IMR-90 (cell line): ENCODE measurements around the gene WNT7A. TPM values are rescaled to one million over a fixed set of nuclear protein-coding genes. Genes with fewer than 3 reads are reported as not detected.

ENCODE experiments used
- ATAC-seq: fragments of 200-7000 bp; cut with Tn5 transposase; 2 replicates; pipeline ENCODE4 v1.9.1; 2020; ENCODE audit warnings: low read depth, mild to moderate bottlenecking, moderate library complexity
- BruUV-seq: library from RNA; stranded (reverse); fragments of 400-500 nt; replicated peaks from 2 replicates; lab custom pipeline; 2021; lab: Mats Ljungman, UMichigan
- CTCF ChIA-PET: fragments of 300-600 bp; formaldehyde crosslinking; extraction: SDS; loops from one replicate; lab custom pipeline; 2021; ENCODE audit warnings: antibody characterized with exemption; lab: Yijun Ruan, JAX
- POLR2A ChIA-PET: fragments of 300-600 bp; sonication (Branson Sonifier 250); formaldehyde crosslinking; loops from one replicate; lab custom pipeline; 2022; ENCODE audit warnings: antibody characterized with exemption; ENCODE audit not compliant: unreplicated experiment; lab: Charles Lee
- DNase-seq: peaks from one replicate; pipeline ENCODE4 v3.0.0; 2013
- H2AFZ ChIP-seq: replicated peaks from 2 replicates; pipeline ENCODE3; 2013; ENCODE audit warnings: low read length, mild to moderate bottlenecking; ENCODE audit not compliant: poor library complexity
- H2AK5ac ChIP-seq: 2 replicates; pipeline ENCODE4 v1.6.1; 2013; ENCODE audit warnings: low read depth, low read length, inconsistent platforms
- H2AK9ac ChIP-seq: replicated peaks from 2 replicates; pipeline ENCODE3; 2013; ENCODE audit warnings: mild to moderate bottlenecking, low read depth, low read length, moderate library complexity; ENCODE audit not compliant: poor library complexity
- H2BK120ac ChIP-seq: 2 replicates; pipeline ENCODE4 v1.6.1; 2013; ENCODE audit warnings: low read depth, low read length, inconsistent platforms
- H2BK15ac ChIP-seq: 3 replicates; pipeline ENCODE4 v1.6.1; 2013; ENCODE audit warnings: low read depth, low read length, inconsistent platforms
- H2BK20ac ChIP-seq: 2 replicates; pipeline ENCODE4 v1.6.1; 2013; ENCODE audit warnings: low read depth, mild to moderate bottlenecking, inconsistent platforms, low read length, moderate library complexity
- H2BK5ac ChIP-seq: 2 replicates; pipeline ENCODE4 v1.6.1; 2013; ENCODE audit warnings: mild to moderate bottlenecking, low read depth, low read length, inconsistent platforms; ENCODE audit not compliant: poor library complexity, severe bottlenecking
- H3K14ac ChIP-seq: replicated peaks from 2 replicates; pipeline ENCODE4 v1.6.1; 2013; ENCODE audit warnings: low read depth, low read length, inconsistent platforms
- H3K18ac ChIP-seq: 2 replicates; pipeline ENCODE4 v1.6.1; 2013; ENCODE audit warnings: low read depth, low read length, control low read depth
- H3K23ac ChIP-seq: 2 replicates; pipeline ENCODE4 v1.6.1; 2013; ENCODE audit warnings: low read depth, low read length, inconsistent platforms
- H3K27ac ChIP-seq: 2 replicates; pipeline ENCODE4 v1.5.1; 2013; ENCODE audit warnings: mild to moderate bottlenecking, control low read depth, low read length; ENCODE audit not compliant: insufficient read depth
- H3K27me3 ChIP-seq: 2 replicates; pipeline ENCODE4 v1.6.1; 2013; ENCODE audit warnings: low read length; ENCODE audit not compliant: control insufficient read depth, insufficient read depth
- H3K36me3 ChIP-seq: 2 replicates; pipeline ENCODE4 v1.6.1; 2013; ENCODE audit warnings: low read length, mixed read lengths; ENCODE audit not compliant: control insufficient read depth, insufficient read depth
- H3K4ac ChIP-seq: 2 replicates; pipeline ENCODE4 v1.6.1; 2013; ENCODE audit warnings: low read depth, low read length, inconsistent platforms
- H3K4me1 ChIP-seq: 2 replicates; pipeline ENCODE4 v1.6.1; 2013; ENCODE audit warnings: low read length, mixed read lengths; ENCODE audit not compliant: control insufficient read depth, insufficient read depth
- H3K4me2 ChIP-seq: 2 replicates; pipeline ENCODE4 v1.6.1; 2013; ENCODE audit warnings: low read depth, mild to moderate bottlenecking, control low read depth, low read length, moderate library complexity
- H3K4me3 ChIP-seq: 2 replicates; pipeline ENCODE4 v1.5.1; 2013; ENCODE audit warnings: low read depth, mild to moderate bottlenecking, control low read depth, low read length, moderate library complexity; ENCODE audit not compliant: insufficient read depth
- H3K56ac ChIP-seq: 2 replicates; pipeline ENCODE4 v1.6.1; 2013; ENCODE audit warnings: low read length, inconsistent platforms; ENCODE audit not compliant: insufficient read depth; ENCODE audit errors: extremely low read depth
- H3K79me1 ChIP-seq, 2 experiments: 2 replicates each; pipeline ENCODE4 v1.6.1; 2013; ENCODE audit warnings: low read length in 2 of 2, inconsistent platforms in 1 of 2, low read depth in 1 of 2
- H3K9ac ChIP-seq: 2 replicates; pipeline ENCODE4 v1.6.1; 2013; ENCODE audit warnings: low read depth, low read length, control low read depth
- H3K9me1 ChIP-seq: 2 replicates; pipeline ENCODE4 v1.6.1; 2013; ENCODE audit warnings: low read length, inconsistent platforms; ENCODE audit not compliant: insufficient read depth
- H3K9me3 ChIP-seq: 2 replicates; pipeline ENCODE4 v1.6.1; 2013; ENCODE audit warnings: low read length; ENCODE audit not compliant: control insufficient read depth, insufficient read depth
- H4K20me1 ChIP-seq: 2 replicates; pipeline ENCODE4 v1.6.1; 2013; ENCODE audit warnings: low read length, inconsistent platforms; ENCODE audit not compliant: insufficient read depth
- H4K5ac ChIP-seq: 2 replicates; pipeline ENCODE4 v1.6.1; 2013; ENCODE audit warnings: mild to moderate bottlenecking, low read depth, low read length, control low read depth
- H4K8ac ChIP-seq, 2 experiments: 2 replicates each; pipeline ENCODE4 v1.6.1; 2013; ENCODE audit warnings: low read depth in 2 of 2, low read length in 2 of 2, control low read depth in 1 of 2, inconsistent platforms in 1 of 2
- H4K91ac ChIP-seq: 2 replicates; pipeline ENCODE4 v1.6.1; 2013; ENCODE audit warnings: low read depth, low read length, inconsistent platforms; ENCODE audit not compliant: insufficient read depth
- BHLHE40 ChIP-seq: fragments of 150-350 bp; IDR thresholded peaks from 2 replicates; pipeline ENCODE4 v1.6.1; 2016; ENCODE audit warnings: mild to moderate bottlenecking, low read depth, low read length
- CEBPB ChIP-seq: IDR thresholded peaks from 2 replicates; pipeline ENCODE4 v1.6.1; 2012; ENCODE audit warnings: low read depth, low read length, improper control_type of control experiment
- CHD1 ChIP-seq: IDR thresholded peaks from 2 replicates; pipeline ENCODE4 v1.6.1; 2012; ENCODE audit warnings: low read depth, low read length, improper control_type of control experiment
- CTCF ChIP-seq: conservative IDR thresholded peaks from 2 replicates; pipeline ENCODE4 v1.5.1; 2012; ENCODE audit warnings: mild to moderate bottlenecking, low read depth, low read length, improper control_type of control experiment
- FOS ChIP-seq: fragments of 150-350 bp; IDR thresholded peaks from 2 replicates; pipeline ENCODE4 v1.6.1; 2016; ENCODE audit warnings: low read depth, low read length
- MAFK ChIP-seq: IDR thresholded peaks from 2 replicates; pipeline ENCODE4 v1.6.1; 2012; ENCODE audit warnings: low read depth, low read length, improper control_type of control experiment
- MAZ ChIP-seq: IDR thresholded peaks from 2 replicates; pipeline ENCODE4 v1.6.1; 2012; ENCODE audit warnings: low read depth, mild to moderate bottlenecking, low read length, improper control_type of control experiment, moderate library complexity, borderline replicate concordance
- MXI1 ChIP-seq: IDR thresholded peaks from 2 replicates; pipeline ENCODE4 v1.6.1; 2012; ENCODE audit warnings: low read depth, mild to moderate bottlenecking, low read length, moderate library complexity, borderline replicate concordance
- NFE2L2 ChIP-seq: fragments of 150-350 bp; IDR thresholded peaks from 2 replicates; pipeline ENCODE4 v1.6.1; 2016; ENCODE audit warnings: low read depth, mild to moderate bottlenecking, low read length
- POLR2A ChIP-seq: IDR thresholded peaks from 2 replicates; pipeline ENCODE4 v1.6.1; 2012; ENCODE audit warnings: mild to moderate bottlenecking, low read depth, low read length
- RAD21 ChIP-seq: IDR thresholded peaks from 2 replicates; pipeline ENCODE4 v1.6.1; 2012; ENCODE audit warnings: low read length, improper control_type of control experiment
- RCOR1 ChIP-seq: IDR thresholded peaks from 2 replicates; pipeline ENCODE4 v1.6.1; 2012; ENCODE audit warnings: mild to moderate bottlenecking, low read length, improper control_type of control experiment; ENCODE audit not compliant: insufficient replicate concordance
- RFX5 ChIP-seq: IDR thresholded peaks from 2 replicates; pipeline ENCODE4 v1.8.0; 2012; ENCODE audit warnings: low read depth, mild to moderate bottlenecking, low read length, moderate library complexity
- SMC3 ChIP-seq: fragments of 150-350 bp; IDR thresholded peaks from 2 replicates; pipeline ENCODE4 v1.6.1; 2016; ENCODE audit warnings: low read depth, mild to moderate bottlenecking, antibody characterized with exemption, low read length, moderate library complexity
- USF2 ChIP-seq: fragments of 150-350 bp; IDR thresholded peaks from 2 replicates; pipeline ENCODE4 v1.6.1; 2017; ENCODE audit warnings: mild to moderate bottlenecking, antibody characterized with exemption, low read length, low read depth
- WGBS, 2 experiments: methylation state at CpG; one replicate each; pipeline versions ENCODE4 v1.1.5 to v1.1.7; 2013; ENCODE audit warnings: missing lambda C conversion rate in 2 of 2; ENCODE audit not compliant: insufficient read length in 1 of 2; ENCODE audit errors: extremely low coverage in 2 of 2; 5-methylcytosine and 5-hydroxymethylcytosine counted together
- dilution Hi-C: fragments of 300-500 bp; cut with HindIII; formaldehyde crosslinking; loops from one replicate; pipeline ENCODE4 v1.14.3; 2018; ENCODE audit warnings: low sequenced_read_pairs; ENCODE audit not compliant: unreplicated experiment
- in situ Hi-C: fragments of 300-500 bp; cut with MboI; formaldehyde crosslinking; loops from 3 replicates; pipeline ENCODE4 v1.14.3; 2019; ENCODE audit warnings: low sequenced_read_pairs, inconsistent platforms, mixed read lengths
- intact Hi-C: fragments of 100-400 bp; cut with micrococcal nuclease; formaldehyde crosslinking; loops from 2 replicates; pipeline ENCODE4 v1.10.0; 2022
- polyA plus RNA-seq, 3 experiments: library from polyadenylated mRNA; depleted of rRNA; stranded (reverse); fragments of >200 nt; gene quantifications; 2 replicates each; pipeline ENCODE4 v1.2.3, GENCODE V29; 2012; ENCODE audit warnings: low replicate concordance in 1 of 3
- total RNA-seq: library from RNA; depleted of rRNA; stranded (reverse); fragments of >200 nt; gene quantifications from 2 replicates; pipeline ENCODE4 v1.2.3, GENCODE V29; 2012
- TF ChIP-seq, protein P1 (sequence below): fragments of 150-350 bp; IDR thresholded peaks from 2 replicates; pipeline ENCODE4 v1.6.1; 2016; ENCODE audit warnings: low read depth, mild to moderate bottlenecking, low read length, moderate library complexity, borderline replicate concordance

Gene WNT7A
- total and polyA plus RNA-seq, 2 of the 4 experiments (the other 2 are of a cell fraction) = not detected

DNA sequence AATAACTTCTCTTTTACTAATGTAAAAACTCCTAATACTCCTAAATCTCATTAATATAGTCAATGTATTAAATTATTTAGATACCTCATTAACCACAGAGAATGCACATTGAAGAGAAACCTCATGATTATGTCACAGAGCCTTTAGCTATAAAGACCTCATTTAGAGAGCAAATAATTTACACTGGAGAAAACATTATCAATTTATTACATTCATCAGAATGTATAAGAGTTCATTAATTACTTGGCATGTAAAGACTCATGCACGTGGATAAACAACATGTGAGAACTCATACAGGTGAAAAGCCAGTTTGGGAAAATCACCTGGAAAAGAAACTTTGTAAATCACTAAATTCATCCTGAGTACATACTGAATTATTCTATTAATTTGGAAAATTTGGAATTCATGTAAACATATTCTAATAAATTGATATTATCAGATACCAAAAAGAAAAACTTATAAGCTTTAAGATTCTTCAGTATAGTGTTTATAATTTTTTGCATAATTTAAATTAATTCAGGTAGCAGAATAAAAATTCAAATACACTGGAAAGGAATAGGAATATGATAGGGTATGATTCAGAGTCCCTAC is 22.9 kb upstream of the WNT7A start:
- no peak overlapping the region for H3K4me3 ChIP-seq
- H2BK5ac ChIP-seq = no peak overlapping the region
- intact Hi-C loops = no loop called here
- in situ Hi-C loops = no loop called here
- no peak overlapping the region for H3K56ac ChIP-seq
- no peaks in the 10 kb centered on the region for H4K20me1 ChIP-seq
- BruUV-seq = no TSS peak
- H3K9me1 ChIP-seq = no peaks in the 10 kb centered on the region
- no peak overlapping the region for H2AFZ ChIP-seq
- H2AK9ac ChIP-seq = no peak overlapping the region
- no peaks in the 10 kb centered on the region for H3K27me3 ChIP-seq
- ChIA-PET CTCF (no interaction called here), POLR2A (no interaction called here)
- H3K23ac ChIP-seq = no peak overlapping the region
- H2BK120ac ChIP-seq = no peak overlapping the region
- H3K14ac ChIP-seq = no peak overlapping the region
- no peaks in the 10 kb centered on the region for H3K79me1 ChIP-seq
- H3K36me3 ChIP-seq = no peaks in the 10 kb centered on the region
- no peak overlapping the region for H3K18ac ChIP-seq
- H4K91ac ChIP-seq = no peak overlapping the region
- H2BK20ac ChIP-seq = no peak overlapping the region
- dilution Hi-C loops = no loop called here
- H3K4me1 ChIP-seq = no peaks in the 10 kb centered on the region
- DNase-seq (no peak), ATAC-seq (no peak)
- no peak overlapping the region for H2AK5ac ChIP-seq
- no peak overlapping the region for H4K5ac ChIP-seq
- no peak overlapping the region for H3K27ac ChIP-seq
- peaks cover 13% of the 10 kb centered on the region for H3K9me3 ChIP-seq
- H3K9ac ChIP-seq = no peak overlapping the region
- WGBS, 2 experiments = no CpG with 5 or more reads among the region's 1 CpG
- TF ChIP-seq SMC3 (no peak), MAZ (no peak), MXI1 (no peak), FOS (no peak), POLR2A (no peak), CEBPB (no peak), RFX5 (no peak), CHD1 (no peak), RCOR1 (no peak), NFE2L2 (no peak), CTCF (no peak), USF2 (no peak), MAFK (no peak), BHLHE40 (no peak), RAD21 (no peak)
- TF ChIP-seq, protein P1, sequence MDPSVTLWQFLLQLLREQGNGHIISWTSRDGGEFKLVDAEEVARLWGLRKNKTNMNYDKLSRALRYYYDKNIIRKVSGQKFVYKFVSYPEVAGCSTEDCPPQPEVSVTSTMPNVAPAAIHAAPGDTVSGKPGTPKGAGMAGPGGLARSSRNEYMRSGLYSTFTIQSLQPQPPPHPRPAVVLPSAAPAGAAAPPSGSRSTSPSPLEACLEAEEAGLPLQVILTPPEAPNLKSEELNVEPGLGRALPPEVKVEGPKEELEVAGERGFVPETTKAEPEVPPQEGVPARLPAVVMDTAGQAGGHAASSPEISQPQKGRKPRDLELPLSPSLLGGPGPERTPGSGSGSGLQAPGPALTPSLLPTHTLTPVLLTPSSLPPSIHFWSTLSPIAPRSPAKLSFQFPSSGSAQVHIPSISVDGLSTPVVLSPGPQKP = no peak
- H2BK15ac ChIP-seq = no peak overlapping the region
- H3K4ac ChIP-seq = no peak overlapping the region
- H4K8ac ChIP-seq = no peak overlapping the region
- H3K4me2 ChIP-seq = no peak overlapping the region
